SK-MEL-5 (cell line): ENCODE results near the gene GRIK5. TPM values are rescaled to one million over a fixed set of nuclear protein-coding genes. Genes with fewer than 3 reads are reported as not detected.

Experiments used
- DNase-seq: peaks from one replicate; pipeline ENCODE4 v3.0.0-alpha.2; 2016; ENCODE audit warnings: low read depth, low spot score
- in situ Hi-C: cut with HindIII; loops from 2 replicates; pipeline ENCODE4 v1.10.0; 2016; ENCODE audit warnings: low sequenced_read_pairs, high pct_unique_total_duplicates, low pct_unique_long_range_greater_than_20kb
- total RNA-seq: library from RNA; depleted of rRNA; stranded (reverse); fragments of >200 nt; shearing (Covaris generic); gene quantifications from 2 replicates; pipeline ENCODE4 v1.2.3, GENCODE V29; 2014; rRNA removed

GRIK5 gene
- total RNA-seq, 1 experiment from 2014 or later: not detected

DNA sequence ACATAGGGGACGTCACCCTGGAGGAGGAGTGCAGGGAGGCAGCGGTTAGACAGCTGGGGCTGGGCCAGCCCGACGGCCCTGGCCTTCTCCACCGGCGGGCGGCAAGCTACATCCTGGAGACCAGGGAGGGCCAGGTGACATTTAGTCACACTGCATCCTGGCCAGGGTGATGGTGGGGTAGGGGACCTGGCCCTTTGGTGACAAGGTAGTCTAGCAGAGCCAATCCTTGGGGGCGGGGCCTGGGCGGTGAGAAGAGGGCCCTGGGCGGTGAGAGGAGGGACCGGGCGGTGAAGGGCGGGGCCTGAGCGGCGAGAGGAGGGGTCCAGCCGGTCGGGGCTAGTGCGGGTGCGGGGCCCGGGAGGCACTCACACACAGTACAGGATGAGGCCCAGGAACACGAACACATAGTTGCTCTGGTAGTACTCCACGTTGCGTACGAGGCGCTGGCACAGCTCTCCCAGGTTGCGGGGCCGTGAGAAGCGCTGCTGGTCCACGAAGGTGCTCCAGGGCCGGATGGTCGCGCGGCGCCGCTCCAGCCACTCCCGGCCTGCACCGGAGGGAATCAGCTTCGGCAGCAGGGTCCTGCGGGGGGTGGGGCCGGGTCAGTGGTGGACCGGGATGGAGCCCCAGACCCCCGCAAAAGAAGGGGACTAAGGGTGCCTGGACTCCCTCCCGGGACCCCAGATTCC is 111.5 kb downstream of the GRIK5 start:
- in situ Hi-C loops: no loop called here
- peak; percentile 73 for DNase-seq

DNA sequence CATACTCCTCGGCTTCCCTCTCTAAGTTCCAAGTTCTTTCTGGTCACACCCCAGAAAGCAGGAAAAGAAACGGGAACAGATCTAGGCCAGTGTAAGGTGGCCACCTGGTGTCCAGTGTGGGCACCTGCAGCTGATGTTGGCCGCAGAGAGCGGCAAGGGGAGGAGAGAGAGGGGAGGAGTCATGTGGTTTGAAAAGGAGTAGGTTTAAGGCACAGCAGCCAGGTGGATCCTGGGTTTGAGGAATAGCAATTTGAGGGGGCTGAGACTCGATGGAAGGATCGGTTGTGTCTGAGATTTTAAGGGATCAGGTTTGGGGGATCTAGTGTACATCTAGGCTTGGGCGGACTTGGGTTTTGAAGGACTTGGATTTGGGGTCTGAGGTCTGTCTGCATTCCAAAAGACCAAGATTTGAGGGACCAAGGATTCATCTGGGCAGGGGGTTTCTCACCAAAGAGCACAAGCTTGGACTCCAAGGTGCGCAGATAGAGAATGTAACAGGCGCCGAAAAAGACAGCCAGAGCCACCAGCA is 112.1 kb downstream of the GRIK5 start:
- in situ Hi-C loops: no loop called here
- peak; percentile 83 for DNase-seq

DNA sequence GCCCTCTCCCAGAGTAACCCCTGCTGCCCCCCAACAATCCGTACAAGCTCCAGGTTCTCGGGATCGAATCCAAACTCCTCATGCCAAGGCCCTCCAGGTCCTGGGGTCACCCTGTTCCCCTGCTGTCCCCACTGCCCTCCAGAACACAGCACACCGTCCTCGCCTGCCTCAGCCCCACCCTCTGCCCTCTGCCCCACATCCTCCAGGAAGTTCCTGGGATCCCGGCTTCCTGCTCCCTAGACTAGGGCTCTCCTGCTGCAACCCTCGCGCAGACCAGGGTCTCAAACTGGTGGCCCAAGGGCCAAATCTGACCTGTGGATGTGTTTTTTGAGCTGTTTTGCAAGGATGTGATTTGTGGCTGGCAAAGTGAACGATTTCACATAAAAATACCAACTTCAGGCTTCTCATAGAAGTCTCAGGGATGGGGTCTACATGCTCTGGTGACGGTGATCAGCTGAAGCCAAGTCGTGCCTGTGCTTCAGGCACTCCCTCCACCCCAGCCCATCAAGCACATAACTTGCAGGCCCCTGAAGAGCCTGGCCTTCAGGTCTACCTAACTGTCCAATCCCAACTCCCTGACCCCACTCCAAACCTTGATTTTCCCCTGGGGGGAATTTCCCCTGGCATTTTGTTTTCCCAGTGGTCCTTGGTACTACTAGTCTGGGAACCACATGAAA is 112.7 kb downstream of the GRIK5 start:
- no peak for DNase-seq
- in situ Hi-C loops: no loop called here

DNA sequence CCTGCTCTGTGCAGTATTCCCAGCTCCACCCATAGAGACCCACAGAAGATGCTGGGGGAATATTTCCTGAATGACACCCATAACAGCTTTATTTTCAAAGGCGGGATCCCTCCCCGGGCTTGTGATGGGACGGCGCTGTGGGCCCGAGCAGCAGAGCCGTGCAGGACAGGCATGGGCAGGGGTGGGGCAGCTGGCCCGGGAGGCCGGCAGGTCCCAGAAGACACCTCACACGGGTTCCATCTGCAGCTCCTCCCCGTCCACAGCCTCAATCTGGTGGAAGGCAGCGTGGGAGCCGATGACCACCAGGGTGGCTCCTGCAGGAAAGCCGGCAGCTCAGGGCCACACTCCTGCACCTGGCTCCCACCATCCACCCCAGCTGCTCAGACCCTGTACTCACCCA is 113.4 kb downstream of the GRIK5 start:
- no peak for DNase-seq
- in situ Hi-C loops: no loop called here

DNA sequence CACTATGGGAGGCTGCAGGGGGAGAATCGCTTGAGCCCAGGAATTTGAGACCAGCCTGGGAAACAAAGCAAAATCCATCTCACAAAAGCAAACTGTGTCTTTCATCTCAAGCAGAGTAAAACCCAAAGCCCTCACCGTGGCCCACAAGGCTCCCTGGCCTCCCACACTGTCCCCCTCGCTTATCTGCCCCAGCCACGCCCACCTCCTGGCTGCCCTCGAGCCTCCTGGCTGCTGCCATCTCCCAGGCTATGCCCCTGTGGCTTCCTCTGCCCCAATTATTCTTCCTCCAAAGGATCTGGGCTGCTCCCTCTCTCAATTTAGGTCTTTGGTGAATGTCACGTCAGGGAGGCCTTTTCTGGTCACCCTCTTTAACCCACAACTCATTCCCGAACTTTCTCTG is 114.5 kb downstream of the GRIK5 start:
- in situ Hi-C loops: no loop called here

DNA sequence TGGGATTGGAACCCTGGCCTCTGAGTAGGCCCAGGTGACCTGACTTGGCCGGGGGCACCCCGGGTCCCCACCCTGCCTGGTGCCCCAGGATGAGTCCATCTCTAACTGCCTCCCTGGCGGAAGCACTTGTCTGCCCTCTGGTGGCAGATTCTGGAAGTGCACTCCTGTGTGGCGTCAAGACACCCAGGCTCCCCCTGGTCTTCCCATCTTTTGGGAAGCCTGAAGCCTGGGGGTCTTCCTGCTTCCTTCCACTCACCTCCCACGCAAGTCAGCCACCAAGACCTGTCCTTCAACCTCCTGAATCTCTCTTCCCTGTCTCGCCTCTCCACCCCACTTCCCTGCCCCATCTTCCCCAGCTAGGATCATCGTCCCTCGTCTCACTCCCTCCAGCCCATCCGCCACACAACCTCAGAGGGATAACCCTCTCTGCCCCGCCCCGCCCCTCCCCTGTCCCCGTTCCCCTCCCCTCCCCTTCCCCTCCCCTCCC is 118.3 kb downstream of the GRIK5 start:
- in situ Hi-C loops: no loop called here
- DNase-seq: peak; percentile 78

More for the DNA sequence above, 114.5 kb downstream of the GRIK5 start:
- DNase-seq: no peak

Other genes starting within 250 kb of the GRIK5 start
- gene LYPD4, start 225.5 kb downstream of the GRIK5 start, total RNA-seq: not detected in 2 replicates
- not detected in 2 replicates for gene DMRTC2, start 225.2 kb downstream of the GRIK5 start, total RNA-seq
- gene RPS19, start 210.0 kb downstream of the GRIK5 start, total RNA-seq: 1,776 and 1,861 TPM in 2 replicates
- 0.11 and 0.37 TPM in 2 replicates for gene CD79A, start 192.9 kb downstream of the GRIK5 start, total RNA-seq
- 18.9 and 24.9 TPM in 2 replicates for gene ARHGEF1, start 187.0 kb downstream of the GRIK5 start, total RNA-seq
- not detected in 2 replicates for gene ERFL, start 141.8 kb downstream of the GRIK5 start, total RNA-seq
- gene RABAC1, start 110.9 kb downstream of the GRIK5 start, total RNA-seq: 137 and 154 TPM in 2 replicates
- gene ATP1A3, start 76.0 kb downstream of the GRIK5 start, total RNA-seq: 1.2 and 2.7 TPM in 2 replicates
- 11.9 and 13.8 TPM in 2 replicates for gene ZNF574, start 6.0 kb upstream of the GRIK5 start, total RNA-seq
- gene POU2F2, start 62.2 kb upstream of the GRIK5 start, total RNA-seq: not detected in 2 replicates
- 19.5 and 23.9 TPM in 2 replicates for gene DEDD2, start 147.5 kb upstream of the GRIK5 start, total RNA-seq
- 6.8 and 8.9 TPM in 2 replicates for gene ZNF526, start 150.1 kb upstream of the GRIK5 start, total RNA-seq
- 18.7 and 19.0 TPM in 2 replicates for gene GSK3A, start 172.4 kb upstream of the GRIK5 start, total RNA-seq
- 25.5 and 32.7 TPM in 2 replicates for gene ERF, start 184.9 kb upstream of the GRIK5 start, total RNA-seq
- 5.2 and 11.3 TPM in 2 replicates for gene CIC, start 199.0 kb upstream of the GRIK5 start, total RNA-seq
- gene PRR19, start 231.9 kb upstream of the GRIK5 start, total RNA-seq: 1.1 and 1.2 TPM in 2 replicates
- 45.4 and 50.9 TPM in 2 replicates for gene PAFAH1B3, start 232.4 kb upstream of the GRIK5 start, total RNA-seq
- 0.51 and 0.98 TPM in 2 replicates for gene TMEM145, start 243.1 kb upstream of the GRIK5 start, total RNA-seq